NCI-H226 (cell line): ENCODE data around the gene COL4A3.
A peak's percentile ranks its signal among the peaks of the same experiment; 100 is the strongest.
"Not testable (repeated sequence)": the region's sequence is repeated elsewhere in the genome, so short reads cannot be mapped to it uniquely, and the experiment has no call there.

Experiments
- DNase-seq: peaks from one replicate; pipeline ENCODE4 v3.0.0-alpha.2; 2015

COL4A3 gene

DNA sequence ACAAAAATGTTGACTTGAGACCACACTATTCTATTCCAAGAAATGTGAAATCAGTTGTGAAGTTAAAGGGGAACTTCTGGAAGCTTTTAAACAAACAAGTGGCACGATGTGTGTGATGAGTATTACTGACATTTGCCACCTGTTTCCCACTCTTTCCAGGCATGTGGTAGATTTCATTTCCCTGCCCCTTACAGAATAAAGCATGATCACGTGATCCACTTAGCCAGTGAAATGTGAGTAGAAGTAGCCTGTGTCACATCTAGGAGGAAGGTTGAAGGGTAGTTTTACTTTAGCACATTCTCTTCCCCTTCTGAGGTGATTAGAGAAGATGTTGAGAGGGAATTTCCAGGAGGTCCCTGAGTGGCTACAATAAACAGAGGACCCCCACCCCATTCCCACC lies 4.3 kb upstream of the COL4A3 start:
- no peak for DNase-seq

DNA sequence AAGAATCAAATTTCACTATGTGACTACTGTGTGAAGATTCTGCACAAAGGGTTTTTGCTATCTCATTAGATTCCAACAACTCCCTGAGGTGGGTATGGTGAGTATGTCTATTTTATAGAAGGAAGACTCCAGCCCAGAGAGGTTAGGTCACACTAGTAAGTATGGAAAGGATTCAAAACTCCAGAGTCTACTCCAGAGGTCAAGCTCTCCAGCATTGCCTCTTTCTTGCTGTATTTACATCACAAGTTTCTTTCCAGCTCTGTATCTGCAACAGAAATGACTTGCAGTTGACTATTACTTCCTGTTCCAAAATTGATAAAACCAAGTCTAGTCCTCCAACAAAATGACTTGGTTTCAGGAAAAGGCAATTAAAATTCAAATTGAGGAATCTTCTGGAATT lies 2.5 kb upstream of the COL4A3 start:
- DNase-seq = peak; percentile 22

DNA sequence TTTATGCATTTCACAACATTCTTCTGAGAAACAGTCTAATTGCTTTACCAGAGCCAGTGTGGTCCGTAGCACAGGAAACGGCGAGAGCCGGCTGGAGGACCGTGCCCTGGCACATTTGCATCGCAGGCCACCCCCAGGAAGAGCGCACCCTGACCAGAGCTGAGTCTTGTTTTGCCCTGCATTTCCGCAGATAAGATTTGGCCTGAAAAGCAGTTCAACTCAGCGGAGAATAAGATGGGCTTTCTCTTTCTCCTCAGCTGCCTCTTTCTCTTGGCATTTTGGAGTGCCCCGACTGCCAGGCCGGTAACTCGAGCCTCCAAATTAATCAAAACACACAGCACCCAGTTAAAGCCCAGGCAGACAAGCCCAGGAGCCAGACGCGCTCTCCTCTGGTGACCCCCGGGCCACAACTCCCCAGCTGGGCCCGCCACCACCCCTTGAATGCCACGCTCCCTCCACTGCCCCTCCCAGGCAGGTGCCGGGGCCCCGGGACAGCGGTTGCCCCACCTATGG lies 883 bp upstream of the COL4A3 start:
- DNase-seq = no peak

DNA sequence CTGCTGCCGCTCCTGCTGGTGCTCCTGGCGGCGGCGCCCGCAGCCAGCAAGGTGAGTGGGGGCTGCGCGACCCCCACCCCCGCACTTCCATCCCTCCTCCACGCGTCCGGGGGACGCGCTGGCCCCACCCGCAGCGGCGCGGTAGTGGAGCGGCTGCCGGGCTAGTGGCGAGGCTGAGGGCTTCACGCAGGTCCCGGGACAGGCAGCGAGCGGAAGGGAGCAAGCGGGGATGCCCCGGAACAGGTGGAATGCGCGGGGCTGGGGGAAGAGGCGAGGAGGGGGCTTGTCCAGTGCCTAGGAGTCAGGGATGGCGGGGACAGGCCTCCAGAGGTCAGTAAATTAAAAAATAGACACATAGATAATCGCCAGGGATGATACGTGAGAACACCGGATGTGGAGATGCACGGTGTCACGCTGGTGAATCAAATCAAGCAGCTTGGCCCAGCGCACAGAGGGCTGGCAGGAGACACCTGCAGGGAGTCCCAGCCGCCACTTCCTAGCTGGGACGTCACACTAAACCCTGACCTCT lies 403 bp downstream of the COL4A3 start:
- DNase-seq = no peak

DNA sequence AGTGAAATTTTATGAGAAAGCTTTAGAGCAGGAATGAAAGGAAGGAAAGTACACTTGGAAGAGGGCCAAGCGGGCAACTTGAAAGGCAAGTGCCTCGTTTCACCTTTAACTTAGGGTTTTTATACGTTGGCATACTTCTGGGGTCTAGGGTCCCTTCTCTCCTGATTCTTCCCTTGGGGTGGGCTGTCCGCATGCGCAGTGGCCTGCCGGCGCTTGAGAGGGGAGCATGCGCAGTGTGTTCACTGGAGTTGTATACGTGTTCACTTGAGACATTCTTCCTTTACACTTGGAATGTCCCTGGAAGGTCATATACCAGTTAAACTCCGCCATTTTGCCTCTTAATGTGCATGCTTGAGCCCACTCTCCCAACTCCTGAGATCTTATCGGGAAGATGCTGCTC lies 7.4 kb downstream of the COL4A3 start:
- not testable (repeated sequence) for DNase-seq

DNA sequence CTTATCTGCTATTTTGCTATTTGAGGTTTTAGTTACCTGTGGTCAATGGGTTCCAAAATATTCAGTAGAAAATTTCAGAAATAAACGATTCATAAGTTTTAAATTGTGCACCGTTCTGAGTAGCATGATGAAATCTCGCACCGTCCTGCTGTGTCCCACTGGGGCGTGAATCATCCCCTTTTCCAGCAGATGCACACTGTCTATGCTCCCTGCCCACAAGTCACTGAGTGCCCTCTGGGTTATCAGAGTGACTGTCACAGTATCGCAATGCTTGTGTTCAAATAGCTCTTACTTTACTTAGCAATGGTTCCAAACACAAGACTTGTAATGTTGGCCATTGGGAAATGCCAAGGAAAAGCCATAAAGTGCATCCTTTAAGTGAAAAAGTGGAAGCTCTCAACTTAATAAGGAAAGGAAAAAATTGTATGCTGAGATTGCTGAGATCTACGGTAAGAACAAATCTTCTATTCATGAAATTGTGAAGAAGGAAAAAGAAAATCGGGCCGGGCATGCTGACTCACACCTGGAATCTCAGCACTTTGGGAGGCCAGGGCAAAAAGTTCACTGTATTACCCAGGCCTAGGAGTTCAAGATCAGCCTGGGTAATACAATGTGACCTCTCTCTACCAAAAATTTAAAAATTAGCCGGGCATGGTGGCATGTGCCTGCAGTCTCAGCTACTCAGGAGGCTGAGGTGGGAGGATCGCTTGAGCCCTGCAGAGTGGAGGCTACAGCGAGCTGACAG lies 13.3 kb downstream of the COL4A3 start:
- DNase-seq = no peak

DNA sequence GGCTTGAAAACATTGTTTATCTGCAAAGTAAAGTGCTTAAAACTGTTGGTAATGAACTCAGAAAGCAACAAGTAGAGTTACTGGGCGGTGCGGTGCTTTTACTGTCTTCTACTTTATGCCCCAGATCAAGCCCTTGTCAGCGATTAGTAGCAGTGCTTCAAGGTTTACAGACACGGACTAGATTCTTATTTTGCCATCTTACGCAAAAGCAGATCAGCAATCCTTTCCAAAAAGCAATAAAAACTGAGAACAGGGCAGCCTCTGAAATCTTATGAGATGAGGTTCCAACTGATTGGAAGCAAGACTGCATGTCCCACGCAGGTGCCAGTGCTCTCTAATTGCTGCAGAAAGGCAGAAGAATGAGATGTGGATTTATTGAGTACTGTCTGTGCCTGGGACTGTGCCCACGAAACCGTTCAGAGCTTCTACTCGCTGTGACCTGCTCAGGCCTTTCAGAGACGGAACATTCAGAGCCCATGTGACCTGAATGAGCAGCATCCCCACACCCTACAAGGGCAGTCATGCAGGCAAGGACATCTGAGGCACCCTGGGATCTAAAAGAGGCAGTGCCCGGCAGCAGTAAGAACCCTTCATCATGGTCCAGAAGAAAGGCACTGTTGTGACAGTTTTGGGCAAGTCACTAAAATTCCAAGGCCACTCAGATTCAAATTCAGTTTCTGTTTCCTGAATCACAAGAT lies 15.7 kb downstream of the COL4A3 start:
- DNase-seq = no peak

DNA sequence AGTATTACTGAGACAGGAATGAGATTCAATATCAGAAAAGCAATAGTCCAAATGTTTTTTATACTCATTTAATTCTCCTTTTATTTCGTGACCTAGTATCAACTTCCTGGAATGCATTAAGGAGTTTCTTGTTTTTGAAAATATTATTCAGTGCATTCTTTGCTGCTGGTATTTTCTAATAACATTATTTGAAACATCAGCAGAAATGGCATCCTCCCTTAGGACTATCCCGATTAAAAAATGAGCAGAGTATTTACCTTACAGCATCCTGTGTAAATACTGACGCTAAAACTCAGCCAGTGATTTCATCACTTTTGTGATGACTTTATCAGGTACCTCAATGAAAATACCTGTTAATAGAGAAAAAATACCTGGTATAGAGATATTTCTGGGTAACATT lies 16.3 kb downstream of the COL4A3 start:
- DNase-seq = no peak

DNA sequence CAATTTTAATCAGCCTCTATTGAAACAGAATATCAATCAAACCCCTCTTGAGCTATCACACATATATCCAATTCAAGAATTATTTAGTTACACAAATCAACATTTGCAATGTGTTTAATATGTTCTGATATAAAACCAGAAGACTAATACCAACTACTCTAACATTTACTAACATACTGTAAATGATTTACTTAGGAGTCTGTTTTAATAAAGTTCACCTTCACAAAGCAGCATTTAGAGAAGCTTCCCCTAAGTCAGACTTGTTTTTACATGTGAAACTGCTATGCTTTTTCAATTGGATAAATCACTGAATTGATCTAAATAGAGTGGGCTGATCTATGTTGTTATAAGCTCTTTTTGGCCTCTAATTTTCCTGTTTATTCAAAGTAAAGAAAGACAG lies 18.3 kb downstream of the COL4A3 start:
- no peak for DNase-seq

DNA sequence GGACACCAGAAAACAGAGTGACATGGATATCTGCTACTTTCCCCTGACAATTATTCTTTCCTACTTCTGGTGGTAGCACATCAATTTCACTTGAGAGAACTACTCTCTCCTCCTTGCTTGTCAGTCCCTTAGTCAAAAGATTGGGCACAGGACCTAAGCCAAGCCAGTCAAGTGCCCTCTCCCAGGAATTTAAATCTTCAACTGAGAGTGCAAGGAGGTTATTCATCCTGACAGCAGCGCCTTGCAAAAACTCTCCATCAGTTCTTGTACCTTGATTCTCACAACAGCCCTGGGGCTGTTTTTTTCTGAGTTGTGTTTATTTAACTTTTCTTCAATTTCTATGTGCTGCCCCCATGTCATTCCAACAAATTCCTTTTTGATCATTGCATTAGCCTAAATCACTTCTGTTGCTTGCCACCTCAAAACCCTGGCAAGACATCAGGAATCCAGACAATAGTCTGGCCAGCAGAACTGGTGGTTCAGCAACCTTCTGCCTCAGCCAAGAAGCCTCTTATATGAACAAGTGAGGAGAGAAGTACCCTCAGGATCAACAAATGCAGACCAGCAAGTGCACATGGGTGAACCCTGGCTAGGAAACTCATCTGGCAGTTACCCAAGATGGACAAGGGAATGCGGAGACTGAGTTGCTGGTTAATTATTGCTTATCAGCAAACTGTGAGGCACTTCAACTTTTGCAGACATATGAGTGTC lies 19.4 kb downstream of the COL4A3 start:
- no peak for DNase-seq

DNA sequence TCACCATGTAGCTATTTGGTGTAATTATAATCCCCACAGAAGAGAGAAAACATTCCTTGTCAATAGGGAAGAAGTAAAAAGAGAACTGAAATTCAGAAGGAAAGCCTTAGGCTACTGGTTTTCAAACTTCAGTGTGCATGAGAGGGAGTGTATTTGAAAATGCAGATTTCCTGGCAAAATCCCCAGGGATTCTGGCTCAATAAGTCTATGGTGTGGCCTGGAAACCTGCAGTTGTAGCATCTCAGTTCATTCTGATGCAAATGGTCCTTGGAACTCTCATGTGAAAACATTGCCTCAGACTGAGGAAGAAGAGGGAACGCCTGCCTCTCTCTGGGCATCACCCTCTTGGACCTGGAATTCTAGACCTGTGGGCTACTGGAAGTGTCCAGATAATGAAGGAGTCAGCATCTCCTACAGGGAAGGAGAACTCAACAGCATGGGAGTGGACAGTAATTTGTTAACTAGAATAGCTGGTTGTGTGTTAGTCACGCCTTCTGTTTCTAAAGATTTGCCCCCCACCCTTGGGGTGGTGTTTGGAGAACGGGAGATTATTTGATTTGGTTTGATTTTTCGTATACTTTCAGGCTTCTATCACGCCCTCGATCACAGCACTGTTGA lies 21.3 kb downstream of the COL4A3 start:
- DNase-seq = no peak

DNA sequence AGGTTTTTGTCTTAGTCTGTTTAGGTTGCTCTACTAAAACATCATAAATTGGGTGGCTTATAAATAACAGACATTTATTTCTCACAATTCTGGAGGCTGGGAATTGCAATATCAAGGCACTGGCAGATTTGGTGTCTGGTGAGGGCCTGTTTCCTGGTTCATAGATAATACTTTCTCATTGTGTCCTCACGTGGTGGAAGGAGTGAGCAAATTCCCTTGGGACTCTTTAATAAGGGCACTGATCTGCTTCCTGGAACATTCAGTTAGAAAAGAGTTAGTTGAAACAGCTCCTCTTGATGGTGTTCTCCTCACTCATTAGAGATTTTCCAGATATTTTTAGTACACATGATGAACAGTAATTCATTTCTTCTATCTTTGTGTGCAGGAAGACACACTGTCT lies 22.3 kb downstream of the COL4A3 start:
- no peak for DNase-seq

DNA sequence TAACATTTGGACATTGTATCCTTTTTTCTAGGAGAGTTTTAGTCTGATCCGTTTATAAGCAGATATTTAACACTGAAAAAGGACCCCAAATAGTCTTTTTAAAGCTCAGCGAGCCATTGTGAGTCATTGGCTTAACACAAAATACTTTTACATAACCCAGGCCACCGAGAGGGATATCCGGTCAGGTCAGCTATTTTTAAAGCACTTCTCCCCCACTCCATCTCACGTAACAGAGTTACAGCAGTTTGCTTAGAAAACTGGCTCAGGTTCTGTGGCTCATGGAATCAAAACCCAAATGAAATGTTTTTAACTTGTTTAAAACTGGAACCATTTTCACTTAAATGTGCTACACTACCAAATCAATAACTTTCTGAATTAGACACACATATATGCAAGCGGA lies 23.9 kb downstream of the COL4A3 start:
- no peak for DNase-seq

DNA sequence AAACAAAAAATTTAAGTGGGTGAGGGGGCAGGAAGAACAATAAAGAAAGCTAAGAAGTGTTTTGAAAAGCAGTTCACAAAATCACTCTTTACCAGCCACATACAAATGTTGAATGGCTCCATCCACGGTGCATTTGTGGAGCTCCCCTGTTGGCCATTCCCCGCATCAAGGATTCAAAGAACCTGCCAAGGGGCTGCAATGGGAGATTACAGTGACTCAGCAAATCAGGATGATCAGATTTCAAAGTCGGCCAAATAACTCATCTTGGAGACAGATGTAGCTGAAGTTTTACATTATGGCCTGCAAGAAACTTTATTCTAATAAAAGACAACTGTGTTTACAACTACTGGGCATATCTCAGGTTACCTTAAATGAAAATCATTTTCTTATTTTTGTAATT lies 26.9 kb downstream of the COL4A3 start:
- DNase-seq = no peak

DNA sequence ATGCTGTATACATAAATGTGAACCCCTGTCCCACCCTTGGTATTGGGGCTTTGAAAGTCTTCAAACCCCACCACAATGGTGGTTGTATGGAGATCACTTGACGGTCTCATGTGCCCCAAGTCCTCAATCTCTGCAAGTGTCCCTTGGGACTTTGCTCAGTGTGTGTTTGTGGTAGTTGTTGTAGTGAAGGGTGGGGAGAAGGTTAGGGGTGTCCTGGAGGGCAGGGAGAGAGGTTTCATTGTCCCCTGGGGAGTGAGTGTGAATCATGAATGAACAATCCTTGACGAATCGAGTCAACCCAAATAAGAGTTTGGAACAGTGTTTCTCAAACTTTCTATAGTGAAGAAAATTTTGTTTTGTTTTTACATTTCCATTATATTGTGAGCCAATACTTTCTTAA lies 28.1 kb downstream of the COL4A3 start:
- DNase-seq = no peak

DNA sequence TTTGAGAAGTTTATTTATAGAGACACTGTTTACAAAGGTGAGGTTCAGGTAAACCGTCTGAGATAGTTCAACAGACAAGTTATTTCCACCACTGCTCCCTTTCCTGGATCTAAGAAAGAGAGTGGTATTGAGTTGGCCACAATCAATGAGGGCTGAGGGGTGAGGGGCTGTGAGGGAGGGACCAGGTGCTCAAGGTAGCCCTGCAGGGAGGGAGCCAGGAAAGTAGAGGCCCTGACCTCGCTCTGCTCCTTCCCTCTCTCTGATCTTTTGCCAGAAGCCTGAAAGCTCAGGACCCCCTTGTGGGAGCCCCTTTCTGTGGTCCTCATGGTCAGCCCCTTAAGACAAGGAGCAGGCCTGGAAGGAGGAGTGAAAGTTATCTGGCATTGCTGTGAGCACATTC lies 29.8 kb downstream of the COL4A3 start:
- no peak for DNase-seq

DNA sequence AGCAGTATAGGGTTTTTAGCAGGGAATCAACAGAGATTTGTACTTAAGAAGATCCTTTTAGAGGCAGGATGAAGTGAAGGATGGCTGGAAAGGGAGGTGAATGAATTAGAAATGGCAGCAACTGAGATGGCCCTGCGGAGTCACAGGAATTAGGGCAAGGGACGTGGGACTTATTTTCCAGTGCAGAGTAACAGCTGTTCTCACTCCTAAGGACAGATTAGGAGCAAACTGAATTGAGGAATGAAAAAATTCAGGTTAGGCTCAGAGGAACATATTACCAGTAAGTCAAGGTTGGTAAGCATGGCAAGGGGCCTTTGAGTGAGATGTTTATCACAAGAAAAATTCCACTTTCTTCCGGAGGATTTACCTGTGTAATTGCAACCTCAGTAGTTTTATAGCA lies 34.4 kb downstream of the COL4A3 start:
- DNase-seq = no peak

DNA sequence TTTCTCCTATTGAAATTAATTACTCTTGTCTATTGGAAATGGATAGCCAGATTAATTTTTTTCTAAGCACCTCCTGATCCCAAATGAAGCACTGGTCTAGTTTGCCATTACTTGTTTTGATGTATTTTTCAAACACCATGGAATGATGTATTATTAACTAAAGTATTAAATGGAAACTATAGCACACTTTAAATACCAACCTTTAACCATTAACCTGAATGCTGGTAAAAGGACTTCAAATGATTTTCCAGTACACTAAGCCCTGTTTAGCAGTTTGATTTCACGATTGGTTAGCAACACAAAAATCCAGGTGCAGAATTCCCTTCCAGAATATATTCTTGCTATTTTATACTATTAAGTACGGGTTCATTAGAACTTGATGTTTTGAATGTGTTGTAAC lies 37.3 kb downstream of the COL4A3 start:
- no peak for DNase-seq

DNA sequence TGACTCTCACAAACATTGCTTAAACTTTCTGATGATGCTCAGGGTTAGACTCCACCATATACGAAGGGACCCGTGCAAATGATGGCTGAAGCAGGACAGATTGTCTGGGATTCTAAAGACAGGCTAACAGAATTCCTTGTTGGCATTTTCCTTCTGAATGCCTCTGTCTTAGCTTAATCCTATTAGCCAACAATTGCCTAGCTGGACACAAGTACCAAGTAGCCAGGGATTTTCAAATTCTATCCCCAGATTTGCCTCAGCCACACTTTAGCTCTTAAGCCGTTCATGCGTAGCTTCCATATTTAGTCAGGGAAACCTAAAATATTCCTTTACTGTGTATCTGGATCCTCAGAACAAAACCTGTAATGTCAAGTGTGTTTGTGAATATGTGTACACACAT lies 40.0 kb downstream of the COL4A3 start:
- no peak for DNase-seq

DNA sequence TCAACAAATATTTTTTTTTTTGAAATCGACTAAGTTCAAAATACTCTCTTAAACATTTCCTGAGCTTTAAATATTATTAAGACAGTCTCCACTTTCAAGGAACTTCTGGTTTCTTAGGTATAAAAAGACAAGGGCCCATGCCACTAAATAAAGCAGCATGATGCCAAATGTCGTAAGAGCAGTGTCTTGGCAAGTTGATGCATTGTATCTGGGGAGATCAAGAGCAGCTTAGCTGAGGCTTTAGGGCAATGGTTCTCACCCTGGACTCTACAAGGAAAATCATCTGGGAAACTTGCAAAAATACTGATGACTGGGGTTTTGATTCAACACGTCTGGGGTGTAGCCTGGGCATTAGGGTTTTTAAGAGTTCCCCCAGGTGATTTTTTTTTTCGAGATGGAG lies 41.3 kb downstream of the COL4A3 start:
- DNase-seq = no peak

DNA sequence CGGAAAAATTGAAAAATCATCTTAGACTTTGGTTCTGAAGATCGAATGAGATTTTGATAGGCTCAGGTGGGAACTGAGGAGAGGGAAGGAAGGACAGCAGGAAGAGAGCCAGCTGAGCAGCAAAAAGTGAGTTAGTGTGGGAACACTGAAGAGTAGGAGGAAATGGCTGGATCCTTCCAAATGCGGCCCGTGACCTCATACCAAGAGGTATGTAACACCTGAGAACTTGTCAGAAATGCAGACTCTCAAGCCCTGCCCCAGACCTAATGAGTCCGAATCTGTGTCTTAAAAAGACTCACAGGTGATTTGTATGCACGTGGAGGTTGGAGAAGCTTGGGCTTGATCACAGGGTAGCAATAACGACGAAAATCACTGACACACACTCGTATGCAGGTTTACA lies 42.0 kb downstream of the COL4A3 start:
- DNase-seq = no peak

DNA sequence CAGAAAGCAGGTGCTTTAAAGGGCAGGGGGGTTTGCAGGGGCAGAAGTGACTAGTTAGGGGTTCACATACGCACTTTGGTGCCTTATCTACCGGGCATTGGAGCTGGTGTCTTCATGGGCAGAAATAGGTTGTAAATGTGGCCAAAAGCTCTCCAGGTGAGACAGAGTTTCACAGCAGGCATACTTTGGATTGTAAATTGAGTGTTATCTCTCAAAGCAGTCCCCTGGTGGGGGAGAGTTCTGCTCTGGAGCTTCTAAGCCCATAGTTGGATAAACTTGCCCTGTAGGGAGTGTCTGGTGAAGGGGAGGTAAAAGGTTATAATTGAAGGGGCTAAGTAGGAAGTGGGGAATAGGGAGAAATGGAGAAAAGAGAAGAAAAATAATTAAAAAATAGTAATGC lies 43.1 kb downstream of the COL4A3 start:
- DNase-seq = no peak

DNA sequence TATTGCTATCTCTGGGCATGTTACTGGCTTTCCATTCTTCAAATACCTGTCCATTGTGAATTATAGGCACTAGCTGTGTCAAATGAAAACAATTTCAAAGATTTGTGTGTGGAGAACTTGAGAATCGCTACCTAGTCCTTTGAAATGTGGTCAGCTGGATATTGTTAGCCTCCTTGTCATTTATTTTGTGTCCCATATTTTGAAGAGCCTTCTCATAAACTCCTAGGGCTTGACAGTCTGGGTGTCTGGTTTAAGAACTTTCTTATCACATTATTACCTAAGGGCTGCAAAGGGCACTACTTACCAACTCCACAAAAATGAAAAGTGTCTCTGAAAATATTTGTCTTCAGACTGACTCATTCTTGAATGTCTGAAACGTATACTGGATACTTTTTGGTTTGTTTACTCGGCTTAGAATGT lies 50.2 kb downstream of the COL4A3 start:
- DNase-seq = peak; percentile 29
